ENCODE data around the gene HABP4. TPM values are rescaled to one million over a fixed set of nuclear protein-coding genes. Genes with fewer than 3 reads are reported as not detected.
A peak's percentile ranks its signal among the peaks of the same experiment; 100 is the strongest.

Gene HABP4
- total and polyA plus RNA-seq, 2 donors from 2014 or later: 20.9 to 37.5 TPM

DNA sequence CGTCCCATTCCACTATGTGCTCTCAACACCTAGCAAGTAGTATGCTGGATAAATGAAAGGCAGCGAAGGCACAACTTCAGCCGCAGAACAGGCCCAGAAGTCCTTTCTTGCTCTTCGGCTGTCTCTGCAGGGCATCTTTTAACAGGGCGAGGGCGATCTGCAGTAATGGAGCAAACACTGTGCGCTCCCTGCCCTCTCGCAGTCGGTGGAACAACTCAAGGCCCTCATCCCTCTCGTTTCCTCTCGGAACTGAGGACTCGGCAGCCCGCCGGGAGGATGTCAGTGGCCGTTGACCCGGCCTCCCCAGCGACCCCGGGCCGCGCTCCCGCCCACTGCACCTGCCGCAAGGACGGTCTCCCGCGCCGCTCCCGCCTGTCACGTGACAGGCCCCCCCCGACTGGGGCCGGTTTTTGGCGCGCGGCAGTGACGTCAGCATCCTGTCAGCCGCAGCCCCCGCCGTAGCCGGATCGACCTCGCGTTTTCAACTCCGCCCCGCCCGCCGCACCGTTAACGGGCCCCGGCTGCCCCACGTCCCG, 32.9 kb upstream of the HABP4 start:
- H3K4me1 ChIP-seq (ENCODE audit: control insufficient read depth in 2 of 3, insufficient read depth in 2 of 3, low read depth in 1 of 3, low read length in 3 of 3): peaks cover 5 to 20% (median 17%) of the 10 kb centered on the region in 3 donors
- TF ChIP-seq CTCF (IDR thresholded peaks at IDR 0.05; ENCODE audit: borderline replicate concordance, extremely low read depth, insufficient read depth): no peak
- no peaks in the 10 kb centered on the region for H3K27me3 ChIP-seq (ENCODE audit: control insufficient read depth, insufficient read depth, low read length)
- intact Hi-C loops (cut with DNase I): no loop called here
- no peaks in the 10 kb centered on the region for H3K36me3 ChIP-seq (ENCODE audit: control insufficient read depth in 2 of 3, insufficient read depth in 3 of 3, low read length in 3 of 3)
- DNase-seq (peak; percentile 90 to 96 (median 93)), FAIRE-seq (no peak)
- peak overlapping the region; percentile 75 to 92 (median 85) for H3K4me3 ChIP-seq (ENCODE audit: low read length in 3 of 3)
- no peaks in the 10 kb centered on the region for H3K9me3 ChIP-seq (ENCODE audit: control insufficient read depth in 2 of 3, insufficient read depth in 1 of 3, low read length in 3 of 3)
- peak overlapping the region; percentile 86 to 92 for H3K27ac ChIP-seq (ENCODE audit: low read depth in 2 of 2, low read length in 2 of 2)
- peak overlapping the region; percentile 79 to 90 (median 86) for H3K9ac ChIP-seq (ENCODE audit: low read length in 3 of 3)

GRCh38 chr9:96417661-96418082, 32.3 kb upstream of the HABP4 start:
- no peak for TF ChIP-seq CTCF (IDR thresholded peaks at IDR 0.05; ENCODE audit: borderline replicate concordance, extremely low read depth, insufficient read depth)
- H3K27me3 ChIP-seq (ENCODE audit: control insufficient read depth, insufficient read depth, low read length): no peaks in the 10 kb centered on the region
- H3K27ac ChIP-seq (ENCODE audit: low read depth in 2 of 2, low read length in 2 of 2): peak overlapping the region; percentile 71 to 91
- peak overlapping the region; percentile 53 to 68 (median 61) for H3K4me3 ChIP-seq (ENCODE audit: low read length in 3 of 3)
- no peaks in the 10 kb centered on the region for H3K36me3 ChIP-seq (ENCODE audit: control insufficient read depth in 2 of 3, insufficient read depth in 3 of 3, low read length in 3 of 3)
- intact Hi-C loops (cut with DNase I): no loop called here
- peaks cover 5 to 20% (median 17%) of the 10 kb centered on the region in 3 donors for H3K4me1 ChIP-seq (ENCODE audit: control insufficient read depth in 2 of 3, insufficient read depth in 2 of 3, low read depth in 1 of 3, low read length in 3 of 3)
- no peaks in the 10 kb centered on the region for H3K9me3 ChIP-seq (ENCODE audit: control insufficient read depth in 2 of 3, insufficient read depth in 1 of 3, low read length in 3 of 3)
- no peak for FAIRE-seq
- peak in 1 of 5 donors; percentile 88 for DNase-seq
- peak overlapping the region in 2 of 3 donors; percentile 36 to 65 for H3K9ac ChIP-seq (ENCODE audit: low read length in 3 of 3)

- Histone ChIP-seq H3K9me3 (ENCODE audit: control insufficient read depth in 2 of 3, insufficient read depth in 1 of 3, low read length in 3 of 3) (no peaks in the 10 kb centered on the region), H3K27ac (ENCODE audit: low read depth in 2 of 2, low read length in 2 of 2) (peak within 1 kb of the TSS; percentile 99 to 100), H3K9ac (ENCODE audit: low read length in 3 of 3) (peak within 1 kb of the TSS; percentile 90 to 97 (median 96)), H3K36me3 (ENCODE audit: control insufficient read depth in 2 of 3, insufficient read depth in 3 of 3, low read length in 3 of 3) (no peaks in the 10 kb centered on the region), H3K4me1 (ENCODE audit: control insufficient read depth in 2 of 3, insufficient read depth in 2 of 3, low read depth in 1 of 3, low read length in 3 of 3) (peaks cover 5 to 20% (median 17%) of the 10 kb centered on the region in 3 donors), H3K27me3 (ENCODE audit: control insufficient read depth, insufficient read depth, low read length) (no peaks in the 10 kb centered on the region), H3K4me3 (ENCODE audit: low read length in 3 of 3) (peak within 1 kb of the TSS; percentile 80 to 92 (median 85))
- intact Hi-C loops (cut with DNase I): no loop called here
- no peak for TF ChIP-seq CTCF (IDR thresholded peaks at IDR 0.05; ENCODE audit: borderline replicate concordance, extremely low read depth, insufficient read depth)
- no peak for FAIRE-seq
- peak; percentile 98 to 99 (median 99) for DNase-seq
Measured at GRCh38 chr9:96418083-96418919, 31.7 kb upstream of the HABP4 start, which contains the start of gene ZNF367. TSS of gene ZNF367 (minus strand) at chr9:96418370. CDS start at chr9:96418032, 338 bp downstream.

Data from kidney (tissue), 14 donors.